AG04449 (cell line): ENCODE measurements around the gene LCN15.
A peak's percentile ranks its signal among the peaks of the same experiment; 100 is the strongest.
"Not testable (repeated sequence)": the region's sequence is repeated elsewhere in the genome, so short reads cannot be mapped to it uniquely, and the experiment has no call there.

Source experiments
- CTCF ChIA-PET: fragments of 350-600 bp; formaldehyde crosslinking; extraction: SDS; loops from one replicate; lab custom pipeline; 2021; ENCODE audit warnings: antibody characterized with exemption; lab: Yijun Ruan, JAX
- POLR2A ChIA-PET: fragments of 400-600, 350-600 bp; formaldehyde crosslinking; extraction: SDS; loops from one replicate; lab custom pipeline; 2020; ENCODE audit warnings: antibody characterized with exemption, inconsistent platforms; lab: Yijun Ruan, JAX
- DNase-seq: peaks from one replicate; pipeline ENCODE4 v3.0.0-alpha.2; 2010; ENCODE audit warnings: low read depth, low spot score
- H3K4me3 ChIP-seq: 2 replicates; pipeline ENCODE4 v1.5.1; 2011; ENCODE audit warnings: low read depth, mild to moderate bottlenecking, control low read depth, low read length
- CTCF ChIP-seq: IDR thresholded peaks from one replicate; pipeline ENCODE4 v1.5.1; 2011; ENCODE audit warnings: mild to moderate bottlenecking, moderate library complexity, low read length, control low read depth, inconsistent platforms; ENCODE audit not compliant: insufficient read depth; ENCODE audit errors: missing control alignments

Gene LCN15

DNA sequence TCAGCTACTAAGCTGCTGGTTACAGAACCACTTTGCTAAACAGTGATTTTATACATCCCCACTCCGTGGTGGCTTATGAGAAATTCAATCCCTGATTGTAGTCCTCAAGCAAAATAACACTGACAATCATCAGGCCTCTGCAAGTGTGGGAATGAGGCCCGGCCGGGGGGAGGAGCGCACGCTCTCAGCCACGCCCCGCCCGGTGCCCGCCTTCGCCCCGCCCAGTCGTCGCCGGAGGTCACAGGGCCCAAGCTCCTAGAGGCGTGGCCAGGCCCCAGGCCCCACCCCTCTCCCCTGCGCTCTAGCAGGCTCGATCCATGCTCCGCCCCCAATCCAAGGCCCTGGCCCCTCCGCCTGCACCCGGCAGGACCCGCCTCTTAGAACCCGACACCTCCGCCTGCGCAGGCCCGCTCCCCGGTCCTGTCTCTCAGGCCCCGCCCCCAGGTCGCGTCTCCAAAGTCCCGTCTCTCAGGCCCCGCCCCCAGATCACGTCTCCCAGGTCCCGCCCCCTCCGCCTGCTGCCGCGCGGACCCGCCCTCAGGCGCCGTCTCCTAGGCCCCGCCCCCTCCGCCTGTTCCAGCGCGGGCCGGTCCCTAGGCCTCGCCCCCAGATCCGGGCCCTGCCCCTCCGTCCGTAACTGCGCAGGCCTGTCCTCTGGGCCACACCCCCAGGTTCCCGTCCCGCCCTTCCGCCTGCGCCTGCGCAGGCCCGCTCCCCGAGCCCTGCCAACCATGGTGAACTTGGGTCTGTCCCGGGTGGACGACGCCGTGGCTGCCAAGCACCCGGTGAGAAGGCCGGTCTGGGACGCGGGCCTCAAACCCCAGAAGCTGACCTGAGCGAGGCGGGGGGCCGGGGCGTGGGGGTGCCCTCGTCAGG lies 26.6 kb upstream of the LCN15 start, which contains the start of gene TMEM141:
TSS of gene TMEM141 (plus strand) at position 705 of the 876 bp plus-strand sequence. CDS start at position 732, 27 bp downstream.
- ChIA-PET CTCF (interaction anchor here (0.6 to 7.0 kb wide), 11 partner anchors 9 to 275 kb away, joined by 3 to 101 read pairs (median 3); partner anchors contain the start of genes NPDC1 and RABL6), POLR2A (interaction anchor here (0.6 to 1.1 kb wide), 2 partner anchors 9 to 63 kb away, joined by 3 to 5 read pairs; no protein-coding TSS in a partner anchor)
- TF ChIP-seq CTCF: no peak
- peak; percentile 93 for DNase-seq
- peak within 1 kb of the TSS; percentile 94 for H3K4me3 ChIP-seq

GRCh38 chr9:136789523-136789937 lies 25.2 kb upstream of the LCN15 start:
- POLR2A ChIA-PET: no interaction called here
- no peak overlapping the region for H3K4me3 ChIP-seq
- DNase-seq: no peak
- TF ChIP-seq CTCF: no peak
- CTCF ChIA-PET: interaction anchor here (0.7 to 7.0 kb wide), 5 partner anchors 12 to 282 kb away, joined by 3 to 101 read pairs (median 39); partner anchors contain the start of genes ABCA2, FUT7 and NPDC1

- CTCF ChIA-PET: interaction anchor here (0.7 to 7.0 kb wide), 18 partner anchors 12 to 448 kb away, joined by 3 to 101 read pairs (median 6); partner anchors contain the start of genes ABCA2, C8G, FUT7 and NPDC1
- DNase-seq, POLR2A ChIA-PET, H3K4me3 ChIP-seq: not testable (repeated sequence)
Observed at GRCh38 chr9:136788644-136789522, 24.6 kb upstream of the LCN15 start.

GRCh38 chr9:136787690-136788400 lies 23.5 kb upstream of the LCN15 start:
- ChIA-PET CTCF (interaction anchor here (0.7 to 7.0 kb wide), 28 partner anchors 11 to 449 kb away, joined by 3 to 101 read pairs (median 5); partner anchors contain the start of genes ABCA2, C8G, FUT7 and LCN15), POLR2A (no interaction called here)
- peak; percentile 73 for TF ChIP-seq CTCF
- no peak overlapping the region for H3K4me3 ChIP-seq
- DNase-seq: no peak

GRCh38 chr9:136786983-136787382 lies 22.7 kb upstream of the LCN15 start:
- CTCF ChIA-PET: interaction anchor here (1.0 to 7.0 kb wide), 19 partner anchors 10 to 450 kb away, joined by 3 to 101 read pairs (median 7); partner anchors contain the start of genes ABCA2, AJM1, FUT7 and LCN15
- H3K4me3 ChIP-seq, DNase-seq, POLR2A ChIA-PET: not testable (repeated sequence)

DNA sequence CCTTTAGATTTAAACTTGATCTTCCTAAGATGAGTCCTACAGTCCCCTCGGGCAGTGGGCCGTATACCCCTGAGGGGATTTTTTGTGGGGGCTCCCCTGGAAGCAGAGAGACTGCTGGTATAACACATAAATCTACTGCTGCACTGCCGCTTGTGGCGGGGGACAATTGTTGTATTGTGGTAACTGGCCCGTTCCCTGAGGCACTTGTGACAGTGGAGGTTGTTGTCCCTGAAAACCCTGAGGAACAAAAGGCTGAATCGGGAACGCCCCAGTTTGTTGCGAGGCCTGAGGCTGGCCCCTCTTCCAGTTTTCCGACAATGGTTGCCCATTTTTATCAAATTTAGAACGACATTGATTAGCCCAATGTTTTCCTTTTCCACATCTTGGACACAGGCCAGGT lies 22.1 kb upstream of the LCN15 start:
- no peak for DNase-seq
- TF ChIP-seq CTCF: no peak
- ChIA-PET POLR2A (no interaction called here), CTCF (interaction anchor here (1.0 to 7.0 kb wide), 16 partner anchors 9 to 450 kb away, joined by 3 to 101 read pairs (median 8); partner anchors contain the start of genes ABCA2, AJM1, FUT7 and LCN15)
- H3K4me3 ChIP-seq: no peak overlapping the region

DNA sequence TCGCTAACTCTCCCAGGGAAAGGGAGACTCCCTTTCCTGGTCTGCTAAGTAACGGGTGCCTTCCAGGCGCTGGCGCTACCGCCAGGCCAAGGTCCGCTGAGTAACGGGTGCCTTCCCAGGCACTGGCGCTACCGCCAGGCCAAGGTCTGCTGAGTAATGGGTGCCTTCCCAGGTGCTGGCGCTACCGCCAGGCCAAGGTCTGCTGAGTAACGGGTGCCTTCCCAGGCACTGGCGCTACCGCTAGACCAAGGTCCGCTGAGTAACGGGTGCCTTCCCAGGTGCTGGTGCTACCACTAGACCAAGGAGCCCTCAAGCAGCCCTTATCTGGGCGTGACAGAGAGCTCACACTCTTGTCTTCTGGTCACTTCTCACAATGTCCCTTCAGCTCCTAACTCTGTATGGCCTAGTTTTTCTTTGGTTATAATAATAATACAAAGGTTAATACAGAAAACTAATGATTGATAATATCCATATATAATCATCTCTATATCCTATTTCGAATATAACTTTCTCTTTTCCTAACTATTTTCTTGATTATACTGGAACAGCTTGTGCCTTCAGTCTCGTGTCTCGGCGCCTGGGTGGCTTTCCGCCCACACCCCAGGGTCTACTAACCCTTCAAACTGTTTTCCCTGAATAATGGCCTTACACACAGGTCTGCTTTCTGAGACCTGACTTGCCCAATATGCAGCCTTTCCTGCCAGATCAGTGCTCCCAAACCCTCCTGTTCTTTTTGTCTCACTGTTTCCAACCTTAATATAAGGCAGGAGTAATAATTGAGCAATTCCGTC lies 21.4 kb upstream of the LCN15 start:
- DNase-seq, POLR2A ChIA-PET, H3K4me3 ChIP-seq: not testable (repeated sequence)
- CTCF ChIA-PET: interaction anchor here (0.9 to 7.0 kb wide), 11 partner anchors 9 to 303 kb away, joined by 3 to 101 read pairs (median 12); partner anchors contain the start of genes ABCA2, AJM1, FUT7 and SAPCD2
